GM23338 (cell line): Measurements from ENCODE around the gene CPLX3. TPM values are rescaled to one million over a fixed set of nuclear protein-coding genes. Genes with fewer than 3 reads are reported as not detected.

Experiments used
- ATAC-seq: fragments of 200-7000 bp; cut with Tn5 transposase; 3 replicates; pipeline ENCODE4 v1.9.1; 2020
- DNase-seq: peaks from one replicate; pipeline ENCODE4 v3.0.0-alpha.2; 2015; ENCODE audit warnings: low spot score
- H2AFZ ChIP-seq: fragments of 200-600 bp; sonication (generic); 2 replicates; pipeline ENCODE4 v1.8.0; 2016; ENCODE audit warnings: antibody characterized with exemption, mild to moderate bottlenecking, moderate library complexity
- H3F3A ChIP-seq: fragments of 200-600 bp; sonication (generic); replicated peaks from 2 replicates; pipeline ENCODE4 v1.8.0; 2017; ENCODE audit warnings: antibody characterized with exemption, mixed run types, low read depth
- H3K27ac ChIP-seq: fragments of 200-600 bp; sonication (generic); 2 replicates; pipeline ENCODE4 v1.6.1; 2016; ENCODE audit warnings: low read depth
- H3K27me3 ChIP-seq: fragments of 200-600 bp; sonication (generic); 2 replicates; pipeline ENCODE4 v1.8.0; 2016; ENCODE audit warnings: mild to moderate bottlenecking, mixed run types, moderate library complexity; ENCODE audit not compliant: insufficient read depth
- H3K36me3 ChIP-seq: fragments of 200-600 bp; sonication (generic); 2 replicates; pipeline ENCODE4 v1.8.0; 2016; ENCODE audit warnings: mild to moderate bottlenecking; ENCODE audit not compliant: insufficient read depth
- H3K4me1 ChIP-seq: fragments of 200-600 bp; sonication (generic); 2 replicates; pipeline ENCODE4 v1.8.0; 2016; ENCODE audit warnings: mild to moderate bottlenecking, moderate library complexity; ENCODE audit not compliant: insufficient read depth
- H3K4me2 ChIP-seq: fragments of 200-600 bp; sonication (generic); 2 replicates; pipeline ENCODE4 v1.7.1; 2017; ENCODE audit warnings: mixed run types
- H3K4me3 ChIP-seq: fragments of 200-600 bp; sonication (generic); 2 replicates; pipeline ENCODE4 v1.6.1; 2016; ENCODE audit warnings: mixed run types
- H3K79me2 ChIP-seq: fragments of 200-600 bp; sonication (generic); replicated peaks from 2 replicates; pipeline ENCODE4 v1.8.0; 2017; ENCODE audit warnings: mild to moderate bottlenecking; ENCODE audit not compliant: insufficient read depth
- H3K9me2 ChIP-seq: fragments of 200-600 bp; sonication (generic); 2 replicates; pipeline ENCODE4 v1.8.0; 2017; ENCODE audit not compliant: insufficient read depth
- H4K20me1 ChIP-seq: fragments of 200-600 bp; sonication (generic); replicated peaks from 2 replicates; pipeline ENCODE4 v1.8.0; 2017; ENCODE audit warnings: mild to moderate bottlenecking; ENCODE audit not compliant: insufficient read depth
- H3K27ac Mint-ChIP-seq: 2 replicates; pipeline ENCODE4 v1.8.0; 2020; ENCODE audit warnings: inconsistent platforms, mild to moderate bottlenecking, moderate library complexity, mixed read lengths
- H3K27me3 Mint-ChIP-seq: 3 replicates; pipeline ENCODE4 v1.8.0; 2022; ENCODE audit warnings: low read depth, mild to moderate bottlenecking, moderate library complexity, mixed read lengths, inconsistent platforms; ENCODE audit not compliant: insufficient read depth, poor library complexity
- H3K36me3 Mint-ChIP-seq: 3 replicates; pipeline ENCODE4 v1.8.0; 2021; ENCODE audit warnings: low read depth, mild to moderate bottlenecking, inconsistent platforms, moderate library complexity, mixed read lengths
- H3K4me1 Mint-ChIP-seq: 3 replicates; pipeline ENCODE4 v1.8.0; 2020; ENCODE audit warnings: mild to moderate bottlenecking, inconsistent platforms, mixed read lengths
- H3K4me3 Mint-ChIP-seq: 3 replicates; pipeline ENCODE4 v1.8.0; 2021; ENCODE audit warnings: moderate library complexity, mild to moderate bottlenecking, inconsistent platforms, mixed read lengths
- H3K9me3 Mint-ChIP-seq: 3 replicates; pipeline ENCODE4 v1.8.0; 2020; ENCODE audit warnings: moderate library complexity, mild to moderate bottlenecking, inconsistent platforms, mixed read lengths
- CREB1 ChIP-seq: fragments of 250-450 bp; sonication (Bioruptor Pico); IDR thresholded peaks from 2 replicates; pipeline ENCODE4 v1.5.0; 2020; ENCODE audit warnings: low read depth, mild to moderate bottlenecking, moderate library complexity
- CTCF ChIP-seq, 2 experiments: fragments of 200-600 bp in 1 of 2; sonication (generic) in 1 of 2; conservative IDR thresholded peaks; 2 replicates each; pipeline versions ENCODE4 v1.5.1 to v1.6.1; 2016 to 2017; ENCODE audit warnings: antibody characterized with exemption in 2 of 2, low read depth in 2 of 2, mild to moderate bottlenecking in 2 of 2, moderate library complexity in 1 of 2
- EZH2 ChIP-seq: fragments of 200-600 bp; sonication (generic); IDR thresholded peaks from one replicate; pipeline ENCODE4 v1.8.0; 2017; ENCODE audit warnings: antibody characterized with exemption, mild to moderate bottlenecking, low read depth; ENCODE audit not compliant: unreplicated experiment
- EZH2phosphoT487 ChIP-seq: fragments of 200-600 bp; sonication (generic); IDR thresholded peaks from one replicate; pipeline ENCODE4 v1.8.1; 2018; ENCODE audit warnings: antibody characterized with exemption; ENCODE audit not compliant: unreplicated experiment
- NANOG ChIP-seq: IDR thresholded peaks from 2 replicates; pipeline ENCODE4 v1.6.1; 2016; ENCODE audit warnings: antibody characterized with exemption, borderline replicate concordance
- POLR2AphosphoS5 ChIP-seq: IDR thresholded peaks from 2 replicates; pipeline ENCODE4 v1.6.1; 2016; ENCODE audit warnings: antibody characterized with exemption, low read depth
- REST ChIP-seq: IDR thresholded peaks from one replicate; pipeline ENCODE4 v1.6.1; 2018; ENCODE audit warnings: antibody characterized with exemption; ENCODE audit not compliant: unreplicated experiment
- ZNF331 ChIP-seq: fragments of 250-450 bp; sonication (Bioruptor Pico); IDR thresholded peaks from 2 replicates; pipeline ENCODE4 v1.5.0; 2020; ENCODE audit warnings: low read depth, mild to moderate bottlenecking, moderate library complexity
- ZNF462 ChIP-seq: fragments of 250-450 bp; sonication (Bioruptor Pico); IDR thresholded peaks from 2 replicates; pipeline ENCODE4 v1.5.0; 2020; ENCODE audit warnings: mild to moderate bottlenecking, moderate library complexity
- polyA plus RNA-seq: library from polyadenylated mRNA; unstranded; fragments of >200 nt; fragmentation: Nextera tagmentation; extraction: Ambion mirVana; gene quantifications from 2 replicates; pipeline ENCODE4 v1.2.1, GENCODE V29; 2016
- total RNA-seq: library from RNA; depleted of rRNA; stranded (reverse); fragments of >200 nt; shearing (Covaris generic); gene quantifications from 2 replicates; pipeline ENCODE4 v1.2.3, GENCODE V29; 2014

CPLX3 gene
- total and polyA plus RNA-seq, 2 experiments from 2014 or later = 0.66 TPM; not detected in 1

GRCh38 chr15:74841891-74842373 is 15.5 kb downstream of the CPLX3 start (continued):
- TF ChIP-seq EZH2phosphoT487 (no peak), ZNF331 (CRISPR knock-in tag) (no peak), CTCF (conservative IDR thresholded peaks at IDR 0.05; ENCODE audit: low read depth in 2 of 2) (no peak), REST (no peak), NANOG (no peak), CREB1 (no peak), EZH2 (no peak), POLR2AphosphoS5 (no peak)

GRCh38 chr15:74842581-74843444 is 16.4 kb downstream of the CPLX3 start, which contains the start of gene ULK3:
TSS of gene ULK3 (minus strand) at chr15:74843156. CDS start at chr15:74843105, 51 bp downstream.
- H3K4me1 ChIP-seq = peaks cover 9% of the 10 kb centered on the region
- H3K27ac ChIP-seq = peak within 1 kb of the TSS; percentile 95
- H3F3A ChIP-seq = 0 out of 2 replicates have a peak, but pooled peaks cover 5% of the 10 kb centered on the region
- H4K20me1 ChIP-seq = no peaks in the 10 kb centered on the region; the same call in 1 of the 2 replicates
- no peaks in the 10 kb centered on the region; the same call in 1 of the 2 replicates for H3K36me3 ChIP-seq
- peak within 1 kb of the TSS; percentile 96 for H2AFZ ChIP-seq
- peak within 1 kb of the TSS; percentile 88 for H3K4me2 ChIP-seq
- ATAC-seq (peak; percentile 83), DNase-seq (peak; percentile 98)
- Mint-ChIP-seq H3K9me3 (no peaks in the 10 kb centered on the region), H3K27ac (peak within 1 kb of the TSS; percentile 97), H3K4me3 (peak within 1 kb of the TSS; percentile 91), H3K27me3 (peaks cover 16% of the 10 kb centered on the region), H3K36me3 (peaks cover 20% of the 10 kb centered on the region), H3K4me1 (peaks cover 22% of the 10 kb centered on the region)
- no peaks in the 10 kb centered on the region for H3K27me3 ChIP-seq
- H3K9me2 ChIP-seq = no peaks in the 10 kb centered on the region
- peak within 1 kb of the TSS; percentile 97 for H3K4me3 ChIP-seq
- H3K79me2 ChIP-seq = no peaks in the 10 kb centered on the region
- 0 out of 2 replicates have a peak, but pooled peaks have one; percentile 34 for TF ChIP-seq CREB1
- peak; percentile 92 for TF ChIP-seq POLR2AphosphoS5
- no peak for TF ChIP-seq ZNF462 (CRISPR knock-in tag)
